Activated CD4-positive, CD25-positive, alpha-beta regulatory T cell treated with anti-CD3 and anti-CD28 coated beads, Interleukin-2, amount 50 U/mL, for 24 hours (primary cell): ENCODE data around the gene FGGY.
"Not testable (repeated sequence)": the region's sequence is repeated elsewhere in the genome, so short reads cannot be mapped to it uniquely, and the experiment has no call there.

Experiments
- ATAC-seq, 2 donors: fragments of 150-1000 bp; cut with Tn5 transposase; one replicate each; pipeline ENCODE4 v1.10.0; 2021; ENCODE audit warnings: mild to moderate bottlenecking in 1 of 2, moderate library complexity in 1 of 2

The FGGY gene

DNA sequence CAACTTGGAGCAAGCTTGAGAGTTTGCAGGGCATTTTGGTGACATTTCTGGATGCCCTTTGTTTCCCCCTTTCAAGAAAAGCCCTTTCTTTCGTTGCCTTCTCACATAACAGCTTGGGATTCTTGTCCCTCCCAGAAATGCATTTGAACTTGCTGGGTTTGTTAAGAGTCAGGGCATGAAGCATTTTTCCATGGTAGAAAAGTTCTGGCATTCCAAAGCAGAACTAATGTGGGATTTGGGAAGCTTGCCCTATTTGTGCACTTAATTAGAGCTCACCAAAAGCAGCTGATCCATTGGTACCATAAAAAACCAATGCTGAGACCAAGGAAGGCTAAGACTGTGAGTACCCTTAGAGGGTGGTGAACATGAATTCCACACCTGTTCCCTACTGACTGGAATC lies 418.1 kb downstream of the FGGY start:
- no peak for ATAC-seq

DNA sequence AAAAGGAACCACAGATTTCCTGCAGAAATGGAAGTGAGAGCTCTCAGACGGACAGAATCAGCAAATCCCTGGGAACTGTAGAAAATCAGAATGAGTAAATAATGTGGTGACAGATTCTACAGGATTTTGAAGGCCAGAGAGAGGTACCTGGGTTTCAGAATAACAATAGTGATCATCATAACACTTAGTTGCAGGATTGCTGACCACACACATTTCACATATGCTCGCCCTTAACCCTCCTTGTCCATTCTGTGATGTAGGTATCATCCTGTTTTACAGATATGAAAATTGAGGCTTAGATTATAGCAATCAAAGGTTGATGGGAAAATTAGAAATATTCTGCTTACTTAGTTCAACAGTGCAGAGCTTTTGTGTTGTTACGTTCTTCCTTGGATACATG lies 419.9 kb downstream of the FGGY start:
- ATAC-seq = no peak

DNA sequence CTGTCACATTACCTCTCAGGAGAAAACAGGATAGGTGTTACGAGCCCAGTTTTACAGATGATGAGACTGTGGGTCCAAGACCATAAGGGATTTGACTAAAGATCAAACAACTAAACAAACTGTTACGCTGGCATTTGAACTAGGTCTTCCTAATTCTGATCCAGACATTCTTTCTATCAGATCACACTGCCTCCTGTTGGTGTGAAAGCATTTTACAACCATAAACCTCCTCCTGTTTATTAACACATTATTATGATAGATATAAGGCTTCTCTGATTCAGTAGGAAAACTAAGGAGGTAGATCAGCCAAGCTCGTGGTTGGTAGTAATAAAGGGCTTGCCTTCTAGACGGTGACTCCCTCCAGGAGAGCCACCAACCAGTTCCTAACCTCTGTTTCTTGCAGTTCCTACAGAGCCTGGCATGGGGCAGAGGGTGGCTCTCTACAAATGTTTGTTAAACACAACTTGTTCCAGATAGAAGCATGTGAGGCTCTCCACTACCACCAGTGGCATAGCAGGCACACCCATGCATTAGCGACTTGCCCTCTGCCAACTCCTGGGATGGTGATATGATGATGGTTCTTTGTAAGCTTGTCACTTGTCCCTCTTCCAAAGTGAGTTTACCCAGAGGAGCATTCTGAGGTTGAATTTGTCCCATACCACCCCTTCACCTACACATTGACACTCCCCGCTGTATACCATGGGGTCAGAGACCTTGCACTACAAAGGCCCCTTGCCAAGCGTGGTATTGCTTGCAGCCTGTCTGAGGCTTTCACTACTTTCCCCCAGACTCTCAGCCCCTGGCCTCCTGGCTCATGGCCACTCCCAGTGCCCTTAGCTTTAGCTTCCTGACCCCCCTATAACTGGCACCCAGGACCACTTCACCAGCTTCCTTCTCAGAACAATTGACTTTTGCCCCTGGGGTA lies 421.4 kb downstream of the FGGY start:
- no peak for ATAC-seq

DNA sequence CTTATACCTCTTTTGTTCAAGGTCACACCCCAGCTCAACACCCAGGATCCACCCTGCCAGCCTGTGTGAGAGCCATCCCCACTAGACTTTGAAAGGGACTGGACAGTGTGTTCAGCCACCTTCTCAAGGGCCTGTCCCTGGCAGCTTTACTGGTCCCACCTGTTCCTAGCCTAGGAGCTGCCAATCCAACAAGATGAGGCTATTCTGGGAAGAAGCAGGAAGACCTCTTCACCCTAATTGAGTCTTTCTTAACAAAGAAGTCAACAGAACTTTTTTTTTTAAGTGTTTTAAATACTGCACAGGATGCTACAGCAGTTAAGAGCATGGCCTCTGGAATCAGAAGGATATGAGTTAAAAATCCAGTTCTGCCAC lies 422.1 kb downstream of the FGGY start:
- no peak for ATAC-seq

DNA sequence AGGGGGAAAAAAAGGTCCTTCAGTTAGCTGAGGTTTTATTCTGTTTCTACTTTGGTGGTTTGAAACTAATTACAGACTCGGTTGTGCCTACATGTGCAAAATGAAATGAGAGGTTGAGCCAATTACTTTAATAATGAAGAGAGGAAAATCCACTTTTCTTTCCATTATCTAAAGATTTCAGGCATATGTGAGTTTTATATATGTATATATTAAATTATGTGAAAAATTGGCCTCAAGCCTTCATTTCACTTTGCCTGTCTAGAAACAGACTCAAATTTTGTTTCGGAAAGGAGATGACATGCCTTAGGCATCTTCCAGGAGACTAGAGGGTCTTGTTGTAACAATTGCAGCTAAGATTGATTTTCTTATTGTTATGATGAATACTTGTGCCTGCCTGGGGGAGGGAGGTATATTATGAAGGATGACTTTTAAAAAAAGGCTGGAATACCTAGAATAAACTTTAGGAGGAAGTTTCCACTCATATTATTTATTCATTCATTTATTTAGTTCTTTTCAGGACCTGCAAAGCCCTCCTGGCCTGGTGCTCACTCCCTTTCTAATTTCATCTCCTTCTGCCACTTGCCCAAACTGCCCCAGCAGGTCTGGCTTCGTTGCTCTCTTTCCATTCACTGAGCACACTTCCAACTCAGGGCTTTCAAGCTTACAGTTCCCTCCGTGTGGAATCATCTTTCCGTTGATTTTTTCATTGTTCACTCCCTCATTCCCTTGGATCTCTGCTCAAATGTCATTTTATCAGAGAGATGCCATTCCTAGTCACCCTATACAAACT lies 423.6 kb downstream of the FGGY start:
- ATAC-seq = no peak

DNA sequence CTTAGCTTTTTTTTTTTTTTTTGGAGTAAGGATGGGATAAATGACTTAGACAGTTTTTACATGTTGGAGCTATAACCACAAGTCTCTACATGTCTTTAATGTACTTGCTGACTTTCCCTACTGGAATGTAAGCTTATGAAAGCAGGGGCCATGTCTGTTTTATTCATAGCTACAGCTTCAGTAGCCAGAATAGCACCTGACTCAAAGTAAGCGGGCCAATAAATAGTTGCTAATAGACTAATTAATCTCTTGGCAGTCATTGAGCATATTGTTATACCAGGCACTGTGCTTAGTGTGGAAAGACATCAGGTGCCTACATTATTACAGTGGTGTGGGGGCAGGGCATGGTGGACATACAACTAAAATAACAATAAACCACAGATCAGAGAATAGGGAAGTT lies 433.4 kb downstream of the FGGY start:
- no peak for ATAC-seq

DNA sequence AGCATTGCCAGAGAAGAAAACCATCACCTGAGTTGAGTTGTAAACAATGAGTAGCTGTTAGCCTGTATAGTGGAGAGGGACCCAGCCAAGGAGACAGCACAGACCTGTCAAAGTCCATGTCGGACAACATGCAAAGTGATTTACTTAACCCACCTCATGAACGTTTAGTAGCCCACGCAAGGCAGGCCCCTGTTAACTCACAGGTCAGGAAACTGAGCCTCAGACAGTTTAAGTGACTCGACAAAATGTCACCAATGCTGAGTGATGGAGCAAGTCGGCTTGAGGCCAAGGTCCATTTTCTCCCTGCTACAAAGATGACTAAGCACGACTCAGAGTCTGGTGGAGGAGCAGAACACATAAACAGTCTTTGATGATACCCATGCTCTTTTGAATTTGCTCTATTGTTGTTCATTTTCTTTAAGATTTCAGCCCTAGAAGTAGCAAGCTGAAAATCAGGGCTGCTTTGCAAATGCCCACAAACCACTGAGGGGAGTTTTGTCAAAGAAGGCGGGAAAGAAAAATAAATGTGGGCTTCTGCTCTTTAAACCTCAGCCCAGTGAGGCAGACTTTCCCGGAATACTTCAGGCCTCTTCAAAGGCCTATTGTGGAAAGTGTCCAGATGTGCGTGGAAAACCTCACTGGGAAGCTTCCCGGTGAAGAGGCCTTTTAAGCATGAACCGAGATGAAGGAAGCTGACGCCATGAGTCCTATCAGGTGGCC lies 434.0 kb downstream of the FGGY start:
- peak; percentile 38 to 53 for ATAC-seq

DNA sequence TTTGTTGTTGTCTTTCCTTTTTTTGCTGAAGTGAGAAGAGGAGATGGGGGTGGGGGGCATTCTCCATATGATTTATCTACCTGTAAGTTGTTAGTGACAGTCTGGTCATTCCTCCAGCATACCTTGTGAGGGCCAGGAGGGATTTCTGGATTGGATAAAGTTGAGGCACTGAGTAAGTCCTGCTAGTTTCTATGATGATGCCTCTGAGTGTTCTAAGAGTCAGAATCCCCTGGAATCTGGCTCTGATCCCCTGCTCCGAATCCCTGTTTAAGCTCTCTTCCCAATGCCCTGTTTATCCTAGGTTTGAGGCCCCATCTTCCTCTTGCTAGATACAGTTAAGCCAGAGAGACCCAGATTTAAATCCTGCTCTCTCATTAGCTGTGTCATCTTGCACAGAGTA lies 434.7 kb downstream of the FGGY start:
- ATAC-seq = no peak

DNA sequence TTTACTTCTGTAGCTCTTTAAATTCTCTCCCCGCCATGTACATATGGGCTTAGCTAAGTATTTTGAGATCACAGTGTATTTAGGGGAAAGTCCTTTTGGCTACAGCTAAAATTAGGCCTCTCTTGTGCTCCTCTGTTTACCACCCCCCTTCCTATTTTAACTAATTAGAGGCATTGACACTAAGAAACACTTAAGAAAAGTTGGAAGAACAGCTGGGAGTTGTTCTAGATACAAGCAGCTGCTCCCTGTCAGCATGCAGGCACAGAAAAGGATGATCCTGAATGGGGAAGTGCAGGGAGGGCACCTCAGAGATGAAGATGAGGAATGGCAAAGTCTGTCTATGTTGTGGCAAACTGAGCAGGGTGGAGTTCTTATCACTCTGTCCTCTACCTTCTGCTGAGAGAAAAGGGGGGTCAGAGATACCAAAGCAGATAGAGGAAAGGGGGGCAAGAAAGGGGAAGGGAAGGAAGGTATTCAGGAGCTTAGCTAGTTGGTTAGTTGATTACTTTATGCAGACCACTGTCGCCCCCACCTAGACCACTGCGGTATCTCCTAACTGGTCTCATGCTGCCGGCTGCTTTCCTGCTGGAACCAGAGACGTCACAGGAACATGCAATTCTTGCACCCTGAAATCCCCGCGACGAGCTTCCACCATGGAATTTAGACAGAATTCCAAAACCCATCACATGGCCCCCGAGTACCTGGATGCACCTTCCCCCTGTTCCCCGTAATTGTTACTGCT lies 435.5 kb downstream of the FGGY start:
- ATAC-seq = no peak

DNA sequence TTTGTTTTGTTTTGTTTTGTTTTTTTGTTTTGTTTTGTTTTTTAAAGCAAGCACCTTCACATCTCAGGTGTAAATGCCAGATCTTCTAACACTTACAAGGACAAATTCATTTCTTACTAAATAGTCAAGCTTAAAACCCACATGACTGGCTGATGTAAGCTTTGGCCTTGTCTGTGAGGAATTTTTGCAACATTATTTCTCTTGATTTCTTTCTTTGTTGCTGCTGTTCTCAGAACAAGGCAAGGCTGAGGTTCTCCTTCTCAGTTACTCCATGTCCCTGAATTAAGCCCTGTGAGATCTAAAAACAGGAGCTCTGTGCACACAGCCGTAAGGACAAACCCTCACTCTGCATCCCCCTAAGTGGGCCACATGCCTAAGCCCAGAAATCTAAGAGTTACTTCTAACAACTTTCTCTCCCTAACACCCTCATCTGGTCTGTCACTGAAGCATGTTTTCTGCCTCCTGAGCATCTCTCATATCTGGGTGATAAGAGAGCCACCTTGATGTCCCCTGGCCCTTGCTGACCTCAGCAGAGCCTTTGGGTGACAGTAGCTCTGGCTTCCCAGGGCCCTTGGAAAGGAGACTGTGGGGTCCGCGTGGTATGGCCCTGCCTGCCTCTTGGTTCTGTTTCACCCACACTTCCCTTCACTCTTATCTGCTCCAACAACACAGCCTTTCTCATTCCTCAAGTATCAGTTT lies 436.7 kb downstream of the FGGY start:
- no peak for ATAC-seq

DNA sequence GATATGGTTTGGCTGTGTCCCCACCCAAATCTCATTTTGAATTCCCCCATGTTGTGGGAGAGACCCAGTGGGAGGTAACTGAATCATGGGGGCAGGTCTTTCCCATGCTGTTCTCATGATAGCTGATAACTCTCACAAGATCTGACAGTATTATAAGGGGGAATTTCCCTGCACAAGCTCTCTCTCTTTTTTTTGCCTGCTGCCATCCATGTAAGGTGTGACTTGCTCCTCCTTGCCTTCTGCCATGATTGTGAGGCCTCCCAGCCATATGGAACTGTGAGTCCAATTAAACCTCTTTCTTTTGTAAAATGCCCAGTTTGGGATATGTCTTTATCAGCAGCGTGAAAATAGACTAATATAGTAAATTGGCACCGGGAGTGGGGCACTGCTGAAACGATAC lies 439.0 kb downstream of the FGGY start:
- not testable (repeated sequence) for ATAC-seq

DNA sequence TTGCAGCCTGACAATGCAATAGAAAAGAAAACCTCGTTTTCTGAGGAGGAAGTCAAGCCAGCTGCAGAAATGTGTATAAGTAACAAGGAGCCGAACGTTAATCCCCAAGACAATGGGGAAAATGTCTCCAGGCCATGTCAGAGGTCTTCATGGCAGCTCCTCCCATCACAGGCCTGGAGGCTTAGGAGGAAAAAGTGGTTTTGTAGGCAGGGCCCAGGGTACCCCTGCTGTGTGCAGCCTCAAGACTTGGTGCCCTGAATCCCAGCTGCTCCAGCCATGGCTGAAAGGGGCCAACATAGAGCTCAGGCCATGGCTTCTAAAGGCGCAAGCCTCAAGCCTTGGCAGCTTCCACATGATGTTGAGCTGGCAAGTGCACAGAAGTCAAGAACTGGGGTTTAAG lies 439.9 kb downstream of the FGGY start:
- ATAC-seq = no peak

DNA sequence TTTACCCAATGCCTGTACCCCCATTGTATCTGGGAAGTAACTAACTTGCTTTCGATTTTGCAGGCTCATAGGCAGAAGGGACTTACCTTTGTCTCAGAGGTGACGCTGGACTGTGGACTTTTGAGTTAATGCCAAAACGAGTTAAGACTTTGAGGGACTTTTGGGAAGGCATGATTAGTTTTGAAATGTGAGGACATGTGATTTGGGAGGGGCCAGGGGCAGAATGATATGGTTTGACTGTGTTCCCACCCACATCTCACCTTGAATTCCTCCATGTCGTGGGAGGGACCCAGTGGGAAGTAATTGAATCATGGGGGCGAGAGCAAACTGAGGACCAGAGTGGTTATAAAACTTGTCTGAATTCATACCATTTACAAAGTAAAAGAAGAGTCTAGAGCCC lies 440.7 kb downstream of the FGGY start:
- no peak for ATAC-seq

DNA sequence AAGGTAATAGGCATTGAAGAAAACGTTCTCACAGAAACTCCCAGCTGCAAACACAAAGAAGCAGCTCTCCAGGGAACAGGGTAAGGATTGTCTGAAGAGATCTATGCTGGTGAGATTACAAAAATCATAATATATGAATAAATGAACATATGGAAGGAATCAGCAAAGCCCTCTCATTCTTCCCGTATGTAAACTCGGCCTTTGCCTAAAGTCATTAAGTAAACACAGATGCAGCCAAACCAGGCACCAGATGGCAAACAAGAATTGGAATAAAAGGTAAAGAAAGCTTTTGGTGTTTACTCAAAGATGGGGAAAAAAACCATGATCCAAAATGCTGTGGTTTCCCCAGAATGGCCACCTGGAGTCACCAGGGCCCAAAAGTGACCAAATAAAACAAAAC lies 441.3 kb downstream of the FGGY start:
- ATAC-seq = no peak

DNA sequence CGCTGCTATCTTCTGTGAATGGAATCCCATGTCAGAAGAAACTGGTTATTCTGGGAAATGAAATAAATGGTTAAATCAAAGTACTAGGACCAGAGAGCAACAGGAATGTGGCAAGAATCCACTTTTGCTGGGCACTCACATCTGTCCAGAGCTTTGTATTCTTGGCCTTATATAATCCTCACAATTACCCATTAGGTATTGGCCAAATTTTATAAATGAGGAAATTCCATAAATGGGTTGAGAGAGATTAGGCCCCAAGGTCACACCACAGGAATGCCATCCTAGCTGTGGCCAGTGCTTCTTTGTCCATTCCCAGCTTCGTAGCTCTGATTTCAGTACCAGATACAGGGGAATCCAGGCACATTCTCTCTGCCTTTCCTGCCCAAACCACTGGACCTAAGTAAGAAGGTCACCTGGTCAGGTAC lies 441.7 kb downstream of the FGGY start:
- ATAC-seq = no peak

DNA sequence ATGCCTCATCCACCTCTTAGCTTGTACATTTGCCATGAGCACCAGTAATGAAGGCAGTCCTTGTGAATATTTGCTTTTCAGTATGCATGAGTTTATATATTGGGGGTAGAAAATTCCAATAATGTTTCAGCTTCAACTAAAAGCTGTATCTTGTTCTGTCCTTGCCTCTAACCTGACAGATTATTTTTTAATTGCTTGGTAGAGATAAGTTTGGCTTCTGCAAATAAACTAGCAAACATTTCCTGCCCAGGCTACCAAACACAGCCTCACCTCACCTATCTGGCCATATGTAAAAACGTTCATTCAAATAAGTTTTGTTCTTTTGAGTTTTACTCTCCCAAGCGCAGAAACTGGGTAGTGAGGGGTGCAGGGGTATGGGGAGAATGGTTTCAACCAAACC lies 442.2 kb downstream of the FGGY start:
- no peak for ATAC-seq

DNA sequence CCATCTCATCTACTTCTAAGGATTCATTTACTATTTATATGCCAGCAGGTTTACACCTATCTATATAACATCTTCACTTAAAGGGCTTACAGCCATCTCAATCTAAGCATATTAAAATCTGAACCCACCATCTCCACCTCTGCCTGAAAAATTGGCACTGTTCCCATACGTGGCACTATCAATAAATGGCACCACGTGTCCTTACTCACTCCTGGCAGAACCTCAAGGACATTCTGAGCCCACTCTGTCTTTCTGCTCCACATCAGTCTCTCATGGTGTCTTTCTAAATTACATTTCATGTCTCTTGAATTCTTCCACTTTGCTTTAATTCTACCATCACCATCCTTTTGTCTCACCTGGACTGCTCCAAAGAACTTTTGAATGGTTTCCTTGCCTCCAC lies 445.6 kb downstream of the FGGY start:
- ATAC-seq = no peak

DNA sequence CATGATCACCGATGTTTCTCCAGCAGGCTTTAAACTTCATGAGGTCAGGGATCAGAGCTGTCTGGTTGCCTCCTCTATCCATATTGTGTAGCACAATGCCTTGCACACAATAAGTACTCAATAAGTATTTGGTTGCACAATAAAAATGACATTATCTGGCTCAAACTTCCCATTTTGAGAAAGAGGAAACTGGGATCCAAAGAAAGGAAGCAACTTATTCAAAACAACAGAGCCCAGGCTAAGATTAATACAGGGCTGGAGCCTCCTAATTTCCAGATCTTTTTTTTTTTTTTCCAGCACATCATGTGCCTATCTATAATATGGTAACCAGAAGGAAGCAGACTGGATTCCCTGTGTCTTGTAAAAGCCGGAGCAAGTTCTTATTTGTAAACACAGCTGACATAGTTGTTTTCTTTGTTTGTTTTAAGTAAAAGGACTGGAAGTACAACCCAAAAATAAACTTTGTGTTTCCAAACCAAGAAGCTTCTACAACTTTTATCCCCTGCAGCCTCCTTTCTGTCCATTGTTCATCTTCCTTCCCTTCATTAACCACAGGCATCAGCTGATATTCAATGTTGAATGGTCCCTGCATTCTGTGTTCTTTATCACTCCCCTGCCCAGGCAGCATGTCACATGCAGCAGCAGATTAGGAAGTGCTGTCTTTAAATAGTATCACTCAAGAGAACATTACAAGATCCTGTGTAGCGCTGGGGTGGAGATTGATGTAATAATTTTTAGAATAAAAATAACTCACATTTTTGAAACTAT lies 446.6 kb downstream of the FGGY start:
- no peak for ATAC-seq

DNA sequence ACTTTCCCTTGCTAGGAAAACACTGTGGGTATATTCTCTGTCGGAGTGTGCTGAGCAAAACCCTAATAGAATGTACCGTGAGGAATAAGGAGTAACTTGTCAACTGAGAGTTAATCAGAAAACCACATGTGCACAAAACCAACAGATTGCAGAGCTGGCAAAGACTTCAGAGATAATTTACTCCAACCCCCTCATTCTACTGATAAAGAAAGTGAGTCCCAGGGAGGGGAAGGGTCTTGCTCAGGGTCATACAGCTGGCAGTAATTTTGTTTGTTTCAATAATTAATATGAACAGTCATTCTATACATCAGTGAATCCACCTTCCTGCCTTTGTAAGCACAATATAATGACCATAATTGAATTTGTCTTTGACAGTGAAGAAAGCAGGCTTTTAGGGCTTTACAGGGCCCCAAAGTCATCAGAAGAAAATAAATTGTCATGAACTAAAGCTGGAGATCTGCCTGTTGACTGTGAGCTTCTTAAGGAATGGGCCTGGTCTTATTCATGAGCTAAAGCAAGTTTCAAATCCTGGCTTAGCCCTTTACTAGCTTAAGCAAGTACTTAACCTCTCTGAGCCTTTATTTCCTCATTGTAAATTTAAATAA lies 450.6 kb downstream of the FGGY start:
- ATAC-seq = no peak

DNA sequence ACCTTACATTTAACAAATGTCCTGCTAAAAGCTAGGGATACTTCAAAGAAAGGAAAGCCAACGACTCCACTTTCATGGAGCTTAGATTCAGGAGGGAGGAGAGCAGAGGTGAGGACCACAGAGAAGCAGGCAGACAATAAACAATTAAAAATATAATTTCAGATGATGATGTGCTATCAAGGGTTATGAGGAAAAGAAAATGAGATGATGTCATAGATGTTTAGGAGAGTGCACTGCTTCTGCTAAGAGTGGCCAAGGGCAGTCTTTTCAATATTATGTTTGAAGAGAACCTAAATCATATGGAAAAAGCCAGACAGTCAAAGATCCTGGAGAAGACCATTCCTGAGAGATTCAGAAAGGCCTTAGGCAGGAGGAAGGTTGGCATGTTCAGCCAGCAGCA lies 451.2 kb downstream of the FGGY start:
- no peak for ATAC-seq
